22Rv1 (cell line): ENCODE data around the gene GPR141.

ENCODE experiments used
- ZFX ChIP-seq: fragments of 450-650 bp; IDR thresholded peaks from 2 replicates; pipeline ENCODE4 v1.6.1; 2017; ENCODE audit warnings: antibody characterized with exemption, borderline replicate concordance
- TF ChIP-seq, protein P1 (sequence below): fragments of 450-650 bp; IDR thresholded peaks from 2 replicates; pipeline ENCODE4 v1.5.1; 2017; ENCODE audit warnings: mild to moderate bottlenecking

- TF ChIP-seq, protein P1, sequence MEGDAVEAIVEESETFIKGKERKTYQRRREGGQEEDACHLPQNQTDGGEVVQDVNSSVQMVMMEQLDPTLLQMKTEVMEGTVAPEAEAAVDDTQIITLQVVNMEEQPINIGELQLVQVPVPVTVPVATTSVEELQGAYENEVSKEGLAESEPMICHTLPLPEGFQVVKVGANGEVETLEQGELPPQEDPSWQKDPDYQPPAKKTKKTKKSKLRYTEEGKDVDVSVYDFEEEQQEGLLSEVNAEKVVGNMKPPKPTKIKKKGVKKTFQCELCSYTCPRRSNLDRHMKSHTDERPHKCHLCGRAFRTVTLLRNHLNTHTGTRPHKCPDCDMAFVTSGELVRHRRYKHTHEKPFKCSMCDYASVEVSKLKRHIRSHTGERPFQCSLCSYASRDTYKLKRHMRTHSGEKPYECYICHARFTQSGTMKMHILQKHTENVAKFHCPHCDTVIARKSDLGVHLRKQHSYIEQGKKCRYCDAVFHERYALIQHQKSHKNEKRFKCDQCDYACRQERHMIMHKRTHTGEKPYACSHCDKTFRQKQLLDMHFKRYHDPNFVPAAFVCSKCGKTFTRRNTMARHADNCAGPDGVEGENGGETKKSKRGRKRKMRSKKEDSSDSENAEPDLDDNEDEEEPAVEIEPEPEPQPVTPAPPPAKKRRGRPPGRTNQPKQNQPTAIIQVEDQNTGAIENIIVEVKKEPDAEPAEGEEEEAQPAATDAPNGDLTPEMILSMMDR: no peak
- TF ChIP-seq ZFX: no peak
These were observed 82.4 kb downstream of the GPR141 start for GRCh38 chr7:37765872-37766525.
